Keratinocyte (primary cell): Measurements from ENCODE around the gene TRPV2. TPM values are rescaled to one million over a fixed set of nuclear protein-coding genes. Genes with fewer than 3 reads are reported as not detected.

ENCODE experiments used
- DNase-seq: peaks from one replicate; pipeline ENCODE4 v3.0.0-alpha.2; 2011; ENCODE audit warnings: low read depth, missing footprints, low spot score
- FAIRE-seq: peaks from 2 replicates; lab custom pipeline; 2011; peaks lifted over from hg19 to GRCh38; lab: Jason Lieb, UNC
- H2AFZ ChIP-seq: 2 replicates; pipeline ENCODE4 v1.6.0; 2012; ENCODE audit warnings: low read length, control low read depth, inconsistent platforms; ENCODE audit not compliant: control insufficient read depth
- H3K27ac ChIP-seq: 2 replicates; pipeline ENCODE4 v1.5.1; 2011; ENCODE audit warnings: low read length; ENCODE audit not compliant: control insufficient read depth, insufficient read depth
- H3K27me3 ChIP-seq: 3 replicates; pipeline ENCODE4 v1.6.0; 2011; ENCODE audit warnings: low read length; ENCODE audit not compliant: control insufficient read depth, insufficient read depth; ENCODE audit errors: extremely low read depth
- H3K36me3 ChIP-seq, 2 experiments: 2 replicates in 1 of 2; 3 replicates in 1 of 2; pipeline ENCODE4 v1.5.1; 2011; ENCODE audit warnings: low read length in 2 of 2, mild to moderate bottlenecking in 1 of 2; ENCODE audit not compliant: control insufficient read depth in 2 of 2, insufficient read depth in 2 of 2; ENCODE audit errors: extremely low read depth in 1 of 2
- H3K4me1 ChIP-seq: 3 replicates; pipeline ENCODE4 v1.5.1; 2011; ENCODE audit warnings: low read length; ENCODE audit not compliant: control insufficient read depth, insufficient read depth; ENCODE audit errors: extremely low read depth
- H3K4me2 ChIP-seq: 3 replicates; pipeline ENCODE4 v1.6.0; 2011; ENCODE audit warnings: low read depth, low read length; ENCODE audit not compliant: control insufficient read depth, insufficient read depth; ENCODE audit errors: extremely low read depth
- H3K4me3 ChIP-seq, 3 experiments: fragments of 200-600 bp in 1 of 3; sonication (generic) in 1 of 3; 2 replicates in 2 of 3; 3 replicates in 1 of 3; pipeline ENCODE4 v1.5.1; 2011 to 2016; ENCODE audit warnings: low read length in 3 of 3, mild to moderate bottlenecking in 3 of 3, control low read depth in 2 of 3, inconsistent platforms in 1 of 3, low read depth in 1 of 3, mixed read lengths in 1 of 3, mixed run types in 1 of 3, moderate library complexity in 1 of 3; ENCODE audit not compliant: control insufficient read depth in 2 of 3, insufficient read depth in 2 of 3; ENCODE audit errors: extremely low read depth in 1 of 3
- H3K79me2 ChIP-seq: 2 replicates; pipeline ENCODE4 v1.6.0; 2012; ENCODE audit warnings: low read length; ENCODE audit not compliant: control insufficient read depth, insufficient read depth
- H3K9ac ChIP-seq: 3 replicates; pipeline ENCODE4 v1.6.0; 2011; ENCODE audit warnings: low read length; ENCODE audit not compliant: control insufficient read depth, insufficient read depth; ENCODE audit errors: extremely low read depth
- H3K9me1 ChIP-seq: 3 replicates; pipeline ENCODE4 v1.6.0; 2011; ENCODE audit warnings: low read length; ENCODE audit not compliant: control insufficient read depth, insufficient read depth; ENCODE audit errors: extremely low read depth
- H3K9me3 ChIP-seq: 2 replicates; pipeline ENCODE4 v1.5.1; 2012; ENCODE audit warnings: low read depth, low read length; ENCODE audit not compliant: control insufficient read depth
- H4K20me1 ChIP-seq: 3 replicates; pipeline ENCODE4 v1.6.0; 2011; ENCODE audit warnings: low read length; ENCODE audit not compliant: control insufficient read depth, insufficient read depth; ENCODE audit errors: extremely low read depth
- CTCF ChIP-seq, 3 experiments: IDR thresholded peaks in 1 of 3; conservative IDR thresholded peaks in 1 of 3; optimal IDR thresholded peaks in 1 of 3; 2 replicates in 2 of 3; 3 replicates in 1 of 3; pipeline versions ENCODE3 to v1.5.1; 2011; ENCODE audit warnings: low read length in 3 of 3, mild to moderate bottlenecking in 3 of 3, moderate library complexity in 2 of 3, control low read depth in 1 of 3, inconsistent platforms in 1 of 3; ENCODE audit not compliant: insufficient read depth in 2 of 3; ENCODE audit errors: extremely low read depth in 1 of 3
- EZH2 ChIP-seq: IDR thresholded peaks from one replicate; pipeline ENCODE4 v1.6.1; 2012; ENCODE audit warnings: inconsistent platforms, mild to moderate bottlenecking, low read length, moderate library complexity
- dilution Hi-C: fragments of 300-500 bp; cut with MboI; formaldehyde crosslinking; loops from one replicate; pipeline ENCODE4 v1.7.0; 2020; ENCODE audit warnings: low sequenced_read_pairs; ENCODE audit not compliant: extremely low pct_ligation_motif_present
- polyA plus RNA-seq, 5 experiments: library from polyadenylated mRNA; depleted of rRNA in 3 of 5; stranded (reverse) in 3 of 5; stranded (forward) in 1 of 5; unstranded in 1 of 5; fragments of >200 nt; gene quantifications; 1 replicate in 1 of 5; 2 replicates in 3 of 5; 3 replicates in 1 of 5; pipeline versions ENCODE4 v1.2.1 to v1.2.3, GENCODE V29; 2011 to 2012; ENCODE audit warnings: missing spikeins in 2 of 5, low read depth in 1 of 5, low replicate concordance in 1 of 5

Gene TRPV2
- polyA plus RNA-seq, 1 donor (not counting 4 experiments of a cell fraction or from before 2014, with no cell fraction given), result 0.09 TPM

GRCh38 chr17:16467886-16468285 lies 52.5 kb downstream of the TRPV2 start:
- Histone ChIP-seq H3K9me3 (no peaks in the 10 kb centered on the region), H3K9me1 (no peaks in the 10 kb centered on the region), H3K4me3 (no peak overlapping the region), H3K36me3 (no peaks in the 10 kb centered on the region), H3K4me2 (no peak overlapping the region), H3K4me1 (no peaks in the 10 kb centered on the region), H3K27me3 (peaks cover 9% of the 10 kb centered on the region), H2AFZ (no peak overlapping the region), H3K79me2 (no peaks in the 10 kb centered on the region), H3K9ac (no peak overlapping the region), H4K20me1 (no peaks in the 10 kb centered on the region), H3K27ac (no peak overlapping the region)
- TF ChIP-seq CTCF (optimal IDR thresholded peaks at IDR 0.05 in 1 of 3, IDR thresholded peaks at IDR 0.05 in 1 of 3, conservative IDR thresholded peaks at IDR 0.05 in 1 of 3; ENCODE audit: extremely low read depth in 1 of 3, insufficient read depth in 2 of 3, low read length in 3 of 3) (no peak), EZH2 (no peak)
- DNase-seq (no peak), FAIRE-seq (no peak)
- dilution Hi-C loops, result no loop called here

- no peaks in the 10 kb centered on the region for H3K79me2 ChIP-seq
- no peak overlapping the region for H2AFZ ChIP-seq
- no peaks in the 10 kb centered on the region for H4K20me1 ChIP-seq
- dilution Hi-C loops, result no loop called here
- H3K9ac ChIP-seq, result no peak overlapping the region
- H3K27ac ChIP-seq, result no peak overlapping the region
- peaks cover 9% of the 10 kb centered on the region for H3K27me3 ChIP-seq
- no peaks in the 10 kb centered on the region for H3K9me1 ChIP-seq
- no peaks in the 10 kb centered on the region for H3K4me1 ChIP-seq
- FAIRE-seq (no peak), DNase-seq (no peak)
- H3K36me3 ChIP-seq, result no peaks in the 10 kb centered on the region
- no peak overlapping the region for H3K4me2 ChIP-seq
- H3K9me3 ChIP-seq, result no peaks in the 10 kb centered on the region
- TF ChIP-seq CTCF (optimal IDR thresholded peaks at IDR 0.05 in 1 of 3, IDR thresholded peaks at IDR 0.05 in 1 of 3, conservative IDR thresholded peaks at IDR 0.05 in 1 of 3; ENCODE audit: extremely low read depth in 1 of 3, insufficient read depth in 2 of 3, low read length in 3 of 3) (no peak), EZH2 (no peak)
- H3K4me3 ChIP-seq, result no peak overlapping the region
These were observed 53.1 kb downstream of the TRPV2 start for GRCh38 chr17:16468428-16468992.
